Karpas-422 (cell line): ENCODE measurements around the gene RBMX. TPM values are rescaled to one million over a fixed set of nuclear protein-coding genes. Genes with fewer than 3 reads are reported as not detected.
"Not testable (repeated sequence)": the region's sequence is repeated elsewhere in the genome, so short reads cannot be mapped to it uniquely, and the experiment has no call there.

Experiments
- DNase-seq: peaks from one replicate; pipeline ENCODE4 v3.0.0-alpha.2; 2015
- H2AFZ ChIP-seq: fragments of 200-600 bp; sonication (generic); 2 replicates; pipeline ENCODE4 v1.6.1; 2014; ENCODE audit warnings: antibody characterized with exemption, low read length, mixed read lengths
- H3K27ac ChIP-seq: fragments of 200-600 bp; sonication (generic); 2 replicates; pipeline ENCODE4 v1.5.1; 2014; ENCODE audit warnings: mild to moderate bottlenecking, low read length, moderate library complexity
- H3K27me3 ChIP-seq: fragments of 200-600 bp; sonication (generic); 2 replicates; pipeline ENCODE4 v1.6.1; 2014; ENCODE audit warnings: low read length, mixed read lengths
- H3K36me3 ChIP-seq: fragments of 200-600 bp; sonication (generic); 2 replicates; pipeline ENCODE4 v1.6.1; 2014; ENCODE audit warnings: low read length, mixed read lengths; ENCODE audit not compliant: insufficient read depth
- H3K4me1 ChIP-seq: fragments of 200-600 bp; sonication (generic); 2 replicates; pipeline ENCODE4 v1.6.1; 2014; ENCODE audit warnings: mild to moderate bottlenecking, low read length, mixed read lengths
- H3K4me2 ChIP-seq: fragments of 200-600 bp; sonication (generic); 2 replicates; pipeline ENCODE4 v1.6.1; 2014; ENCODE audit warnings: low read length, low read depth, mild to moderate bottlenecking; ENCODE audit not compliant: poor library complexity, severe bottlenecking
- H3K4me3 ChIP-seq: fragments of 200-600 bp; sonication (generic); 2 replicates; pipeline ENCODE4 v1.5.1; 2014; ENCODE audit warnings: mild to moderate bottlenecking, antibody characterized with exemption, low read length, mixed read lengths
- H3K79me2 ChIP-seq: fragments of 200-600 bp; sonication (generic); 2 replicates; pipeline ENCODE4 v1.6.1; 2014; ENCODE audit warnings: mild to moderate bottlenecking, low read length, mixed read lengths
- H3K9ac ChIP-seq: fragments of 200-600 bp; sonication (generic); 2 replicates; pipeline ENCODE4 v1.6.0; 2014; ENCODE audit warnings: low read length
- H3K9me2 ChIP-seq: fragments of 200-600 bp; sonication (generic), shearing (Covaris generic); replicated peaks from 2 replicates; pipeline ENCODE4 v1.6.0; 2014; ENCODE audit warnings: mild to moderate bottlenecking, low read length, moderate library complexity; ENCODE audit not compliant: insufficient read depth
- H3K9me3 ChIP-seq: fragments of 300-700, 200-600 bp; sonication (generic); 2 replicates; pipeline ENCODE4 v1.6.1; 2014; ENCODE audit warnings: low read length, mixed read lengths
- H4K20me1 ChIP-seq: fragments of 200-600 bp; sonication (generic); 2 replicates; pipeline ENCODE4 v1.6.1; 2014; ENCODE audit warnings: mild to moderate bottlenecking, antibody characterized with exemption, low read length, low read depth; ENCODE audit not compliant: insufficient read depth
- total RNA-seq: library from RNA; depleted of rRNA; stranded (reverse); fragments of >200 nt; shearing (Covaris generic); gene quantifications from 2 replicates; pipeline ENCODE4 v1.2.3, GENCODE V29; 2014; ENCODE audit warnings: low replicate concordance; rRNA removed

Gene RBMX
- 186 and 263 TPM in 2 replicates for total RNA-seq

DNA sequence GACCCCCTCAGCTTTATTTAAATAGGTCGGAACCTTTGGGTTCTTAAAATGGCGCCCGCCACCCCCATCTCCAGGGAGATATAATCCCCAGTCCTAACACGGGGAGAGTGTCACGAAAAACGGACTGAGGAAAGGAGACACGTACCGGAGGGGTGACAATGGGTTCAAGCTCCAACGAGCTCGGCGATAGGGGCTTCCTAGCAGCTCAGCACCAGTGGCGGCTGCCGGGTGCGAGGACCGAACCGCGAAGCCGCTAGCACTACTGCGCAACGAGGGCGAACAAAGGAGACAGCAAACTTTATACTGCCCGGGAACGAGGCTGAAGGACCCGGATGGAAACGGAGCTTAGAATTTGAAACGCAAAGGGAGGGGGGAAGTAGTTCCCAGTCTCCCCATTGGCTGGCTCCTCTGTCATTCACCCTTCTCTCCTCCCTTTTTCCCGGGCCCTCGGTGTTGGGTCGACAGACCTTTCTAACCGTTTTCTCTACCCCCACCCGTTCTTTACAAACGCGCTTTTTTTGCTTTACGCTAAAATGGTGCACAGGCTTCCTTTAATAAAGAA is at the start of gene RBMX:
Gene RBMX (minus strand): TSS at position 274 of the 562 bp plus-strand sequence. CDS start 1,298 bp downstream, outside the sequence.
- Histone ChIP-seq H3K4me2 (peak within 1 kb of the TSS; percentile 87), H3K4me1 (peaks cover 12% of the 10 kb centered on the region), H3K9me2 (no peaks in the 10 kb centered on the region), H3K9me3 (no peaks in the 10 kb centered on the region), H3K27me3 (no peaks in the 10 kb centered on the region), H3K27ac (peak within 1 kb of the TSS; percentile 89), H4K20me1 (peaks cover 5% of the 10 kb centered on the region; the same call in 1 of the 2 replicates), H2AFZ (no peak within 1 kb of the TSS; the same call in 1 of the 2 replicates), H3K9ac (peak within 1 kb of the TSS; percentile 92), H3K4me3 (peak within 1 kb of the TSS; percentile 87), H3K36me3 (peaks cover 26% of the 10 kb centered on the region), H3K79me2 (peaks cover 28% of the 10 kb centered on the region)
- peak; percentile 96 for DNase-seq

DNA sequence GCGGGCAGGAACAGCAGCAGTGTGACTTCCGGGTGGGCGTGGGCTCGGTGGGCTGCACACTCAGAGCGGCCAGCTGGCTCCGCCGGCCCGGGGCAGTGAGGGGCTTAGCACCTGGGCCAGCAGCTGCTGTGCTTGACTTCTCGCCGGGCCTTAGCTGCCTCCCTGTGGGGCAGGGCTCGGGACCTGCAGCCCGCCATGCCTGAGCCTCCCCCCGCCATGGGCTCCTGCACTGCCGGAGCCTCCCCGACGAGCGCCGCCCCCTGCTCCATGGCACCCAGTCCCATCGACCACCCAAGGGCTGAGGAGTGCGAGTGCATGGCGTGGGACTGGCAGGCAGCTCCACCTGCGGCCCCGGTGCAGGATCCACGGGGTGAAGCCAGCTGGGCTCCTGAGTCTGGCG is 40.9 kb upstream of the RBMX start:
- H3K9me3 ChIP-seq, H3K4me2 ChIP-seq, H3K9ac ChIP-seq: not testable (repeated sequence)

DNA sequence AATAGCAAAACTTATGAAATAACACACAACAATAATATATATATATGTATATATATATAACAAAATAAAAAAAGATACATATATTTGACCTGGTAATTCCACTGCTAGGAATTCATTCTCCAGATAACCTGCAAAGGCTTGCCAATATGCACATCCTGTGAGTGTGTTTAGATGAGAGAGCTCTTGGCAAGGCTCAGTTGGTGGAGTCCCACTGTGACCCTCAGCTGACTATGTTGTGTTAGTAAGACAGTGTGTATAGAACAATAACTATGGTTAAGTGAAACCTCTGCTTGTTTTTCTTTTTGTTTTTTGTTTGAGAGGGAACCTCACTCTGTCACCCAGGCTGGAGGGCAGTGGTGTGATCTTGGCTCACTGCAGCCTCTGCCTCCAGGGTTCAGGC is 39.5 kb upstream of the RBMX start:
- Histone ChIP-seq H2AFZ (no peak overlapping the region), H3K4me2 (no peak overlapping the region), H3K9me3 (no peaks in the 10 kb centered on the region)

More for the DNA sequence above, 40.9 kb upstream of the RBMX start:
- H3K9me2 ChIP-seq, H3K36me3 ChIP-seq, H3K79me2 ChIP-seq, H3K4me3 ChIP-seq, H3K4me1 ChIP-seq, H4K20me1 ChIP-seq, DNase-seq, H3K27ac ChIP-seq, H3K27me3 ChIP-seq, H2AFZ ChIP-seq: not testable (repeated sequence)

DNA sequence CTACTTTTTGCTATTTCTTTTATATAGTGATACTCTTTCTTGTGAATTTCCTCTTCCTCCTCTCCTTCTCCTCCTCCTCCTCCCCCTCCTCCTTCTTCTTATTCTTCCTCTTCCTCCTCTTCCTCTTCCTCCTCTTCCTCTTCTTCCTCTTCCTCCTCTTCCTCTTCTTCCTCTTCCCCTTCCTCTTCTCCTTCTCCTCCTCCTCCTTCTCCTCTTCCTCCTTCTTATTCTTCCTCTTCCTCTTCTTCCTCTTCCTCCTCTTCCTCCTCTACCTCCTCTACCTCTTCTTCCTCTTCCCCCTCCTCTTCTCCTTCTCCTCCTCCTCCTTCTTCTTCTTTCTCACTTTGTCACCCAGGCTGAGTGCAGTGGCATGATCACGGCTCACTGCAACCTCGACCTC is 36.3 kb upstream of the RBMX start:
- Histone ChIP-seq H3K9ac (no peak overlapping the region), H3K4me2 (no peak overlapping the region), H3K9me3 (no peaks in the 10 kb centered on the region), H3K79me2 (peaks cover 8% of the 10 kb centered on the region; the same call in 1 of the 2 replicates), H2AFZ (no peak overlapping the region), H4K20me1 (no peaks in the 10 kb centered on the region), H3K9me2 (no peaks in the 10 kb centered on the region), H3K4me3 (no peak overlapping the region), H3K27me3 (no peaks in the 10 kb centered on the region), H3K36me3 (no peaks in the 10 kb centered on the region), H3K27ac (no peak overlapping the region), H3K4me1 (no peaks in the 10 kb centered on the region)
- no peak for DNase-seq

More for the DNA sequence above, 39.5 kb upstream of the RBMX start:
- no peaks in the 10 kb centered on the region for H3K79me2 ChIP-seq
- no peaks in the 10 kb centered on the region for H3K9me2 ChIP-seq
- H3K9ac ChIP-seq: no peak overlapping the region
- no peaks in the 10 kb centered on the region for H3K36me3 ChIP-seq
- no peak overlapping the region for H3K27ac ChIP-seq
- no peaks in the 10 kb centered on the region for H3K27me3 ChIP-seq
- no peak for DNase-seq
- H3K4me3 ChIP-seq: no peak overlapping the region
- H3K4me1 ChIP-seq: no peaks in the 10 kb centered on the region
- H4K20me1 ChIP-seq: no peaks in the 10 kb centered on the region

DNA sequence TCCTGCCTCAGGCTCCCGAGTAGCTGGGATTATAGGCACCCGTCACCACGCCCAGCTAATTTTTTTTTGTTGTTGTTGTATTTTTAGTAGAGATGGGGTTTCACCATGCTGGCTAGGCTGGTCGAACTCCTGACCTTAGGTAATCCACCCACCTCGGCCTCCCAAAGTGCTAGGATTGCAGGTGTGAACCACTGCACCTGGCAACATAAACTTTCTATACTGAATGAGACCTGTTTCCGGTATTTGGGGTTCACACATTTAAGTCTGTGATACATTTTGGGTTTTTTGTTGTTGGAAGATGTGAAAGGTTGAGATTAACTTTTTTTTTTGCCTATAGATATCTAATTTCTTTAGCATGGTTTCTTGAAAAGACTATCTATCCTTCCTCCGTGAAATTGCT is 31.1 kb upstream of the RBMX start:
- not testable (repeated sequence) for H3K9ac ChIP-seq, H4K20me1 ChIP-seq, H2AFZ ChIP-seq, H3K27me3 ChIP-seq, DNase-seq, H3K27ac ChIP-seq, H3K9me3 ChIP-seq, H3K4me3 ChIP-seq, H3K9me2 ChIP-seq, H3K36me3 ChIP-seq
- Histone ChIP-seq H3K4me2 (peak overlapping the region; percentile 86), H3K79me2 (peaks cover 17% of the 10 kb centered on the region), H3K4me1 (peaks cover 13% of the 10 kb centered on the region)

DNA sequence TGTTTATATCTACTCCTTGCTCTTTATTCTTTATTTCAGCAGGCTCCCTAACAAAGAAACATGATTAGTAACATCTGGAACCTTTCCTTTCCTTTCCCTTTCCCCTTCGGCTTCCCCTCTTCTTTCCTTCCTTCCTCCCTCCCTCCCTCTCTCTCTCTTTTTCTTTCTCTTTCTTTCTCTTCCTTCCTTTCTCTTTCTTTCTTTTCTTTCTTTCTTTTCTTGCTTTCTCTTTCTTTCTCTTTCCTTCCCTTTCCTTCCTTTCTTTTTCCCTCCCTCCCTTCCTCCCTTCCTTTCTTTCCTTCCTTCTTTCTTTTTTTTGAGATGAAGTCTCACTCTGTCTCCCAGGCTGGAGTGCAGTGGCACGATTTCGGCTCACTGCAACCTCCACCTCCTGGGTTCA is 30.7 kb upstream of the RBMX start:
- Histone ChIP-seq H3K4me3 (peak overlapping the region; percentile 73), H3K4me2 (peak overlapping the region; percentile 86), H3K27me3 (no peaks in the 10 kb centered on the region), H3K27ac (no peak overlapping the region), H3K9ac (0 out of 2 replicates have a peak overlapping the region, but pooled peaks have one; percentile 79), H3K79me2 (peaks cover 17% of the 10 kb centered on the region), H2AFZ (no peak overlapping the region), H3K36me3 (no peaks in the 10 kb centered on the region), H3K9me3 (no peaks in the 10 kb centered on the region), H3K4me1 (peaks cover 13% of the 10 kb centered on the region), H4K20me1 (no peaks in the 10 kb centered on the region), H3K9me2 (no peaks in the 10 kb centered on the region)
- no peak for DNase-seq

DNA sequence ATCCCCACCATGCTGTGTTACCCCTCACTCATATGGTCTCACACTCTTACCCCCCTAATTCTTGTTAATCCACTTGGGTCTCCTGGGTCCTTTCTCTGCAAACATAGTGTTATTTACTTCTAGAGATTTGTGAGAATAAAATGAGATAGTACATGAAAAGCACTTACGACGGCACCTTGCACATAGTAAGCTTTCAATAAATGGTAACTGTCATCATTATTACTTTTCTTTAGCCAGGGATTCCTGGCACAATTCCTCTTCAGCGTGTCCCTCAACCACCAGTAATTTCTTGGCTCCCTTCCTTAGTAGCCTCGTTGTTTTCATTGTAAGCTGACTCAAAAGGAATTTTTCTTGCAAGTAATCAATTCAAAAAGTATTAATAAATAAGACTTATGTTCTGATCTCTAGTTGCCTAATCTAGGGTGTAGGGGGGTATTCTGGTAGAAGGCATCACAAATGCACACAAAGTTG is 30.1 kb upstream of the RBMX start:
- Histone ChIP-seq H3K9ac (peak overlapping the region; percentile 79), H3K4me3 (peak overlapping the region; percentile 73)

DNA sequence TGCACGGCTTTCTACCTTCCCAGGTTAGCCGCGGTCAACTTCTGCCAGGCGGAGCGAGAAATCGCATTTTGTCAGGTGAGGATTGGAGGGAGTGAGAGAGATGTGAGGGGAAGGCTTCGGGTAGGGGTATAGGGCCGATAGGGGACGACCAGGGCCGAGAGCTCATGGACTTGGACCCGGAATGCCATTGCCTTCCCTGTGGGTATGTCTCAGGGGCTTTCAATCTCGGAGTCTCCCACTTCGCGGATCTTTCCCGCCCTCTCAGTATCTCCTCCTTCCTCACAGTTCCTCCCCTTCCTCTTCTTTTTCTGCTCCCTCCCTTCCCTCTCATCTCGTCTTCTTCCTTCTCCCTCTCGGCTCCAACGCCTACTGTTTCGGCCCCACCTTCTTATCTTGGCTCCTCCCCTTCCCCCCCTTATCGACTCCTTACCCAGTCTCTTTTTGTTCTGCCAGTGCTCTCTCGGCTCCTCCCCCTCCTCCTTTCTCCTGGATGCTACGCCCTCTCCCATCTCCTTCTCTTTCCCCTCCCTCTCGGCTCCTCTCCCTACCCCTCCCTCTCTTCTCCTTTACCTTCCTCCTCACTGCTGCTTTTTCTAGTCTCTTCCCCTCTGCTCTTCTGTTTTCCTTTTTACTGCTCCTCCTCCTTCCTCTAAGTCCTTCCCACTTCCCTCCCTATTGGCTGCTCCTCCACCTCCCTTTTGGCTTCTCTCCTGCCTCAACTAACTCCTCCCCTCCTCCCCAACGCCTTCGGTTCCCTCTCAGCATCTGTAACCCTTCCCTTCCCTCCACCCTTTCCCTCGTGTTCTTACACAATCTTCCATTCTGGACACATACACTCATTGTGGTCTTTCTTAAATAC is 29.4 kb upstream of the RBMX start:
- no peaks in the 10 kb centered on the region for H3K27me3 ChIP-seq
- H3K9ac ChIP-seq: peak overlapping the region; percentile 79
- H3K9me3 ChIP-seq: no peaks in the 10 kb centered on the region
- H3K27ac ChIP-seq: peak overlapping the region; percentile 62
- H4K20me1 ChIP-seq: no peaks in the 10 kb centered on the region
- DNase-seq: peak; percentile 85
- H3K4me2 ChIP-seq: peak overlapping the region; percentile 86
- H3K4me1 ChIP-seq: peaks cover 13% of the 10 kb centered on the region
- H3K4me3 ChIP-seq: peak overlapping the region; percentile 73
- peak overlapping the region; percentile 71 for H2AFZ ChIP-seq
- no peaks in the 10 kb centered on the region for H3K36me3 ChIP-seq
- peaks cover 17% of the 10 kb centered on the region for H3K79me2 ChIP-seq
- H3K9me2 ChIP-seq: no peaks in the 10 kb centered on the region

More for the DNA sequence above, 30.1 kb upstream of the RBMX start:
- H3K79me2 ChIP-seq: peaks cover 17% of the 10 kb centered on the region
- peak overlapping the region; percentile 86 for H3K4me2 ChIP-seq
- H2AFZ ChIP-seq: 0 out of 2 replicates have a peak overlapping the region, but pooled peaks have one; percentile 70
- no peak overlapping the region for H3K27ac ChIP-seq
- no peaks in the 10 kb centered on the region for H3K9me2 ChIP-seq
- H3K27me3 ChIP-seq: no peaks in the 10 kb centered on the region
- H4K20me1 ChIP-seq: no peaks in the 10 kb centered on the region
- DNase-seq: no peak
- H3K9me3 ChIP-seq: no peaks in the 10 kb centered on the region
- H3K36me3 ChIP-seq: no peaks in the 10 kb centered on the region
- peaks cover 13% of the 10 kb centered on the region for H3K4me1 ChIP-seq
